B cell (primary cell): Measurements from ENCODE around the gene RILPL2. TPM values are rescaled to one million over a fixed set of nuclear protein-coding genes. Genes with fewer than 3 reads are reported as not detected.
A peak's percentile ranks its signal among the peaks of the same experiment; 100 is the strongest.

ENCODE experiments used
- ATAC-seq: fragments of 200-7000 bp; cut with Tn5 transposase; one replicate; pipeline ENCODE4 v1.10.0; 2021; ENCODE audit warnings: low read depth, mild to moderate bottlenecking, moderate number of reproducible peaks, moderate library complexity
- CTCF ChIA-PET: fragments of 350-600 bp; sonication (Branson Sonifier 250); formaldehyde crosslinking; loops from one replicate; lab custom pipeline; 2021; ENCODE audit warnings: antibody characterized with exemption, inconsistent platforms; lab: Charles Lee
- POLR2A ChIA-PET: fragments of 350-600 bp; sonication (Branson Sonifier 250); formaldehyde crosslinking; loops from one replicate; lab custom pipeline; 2021; ENCODE audit warnings: antibody characterized with exemption; lab: Charles Lee
- DNase-seq: peaks from one replicate; pipeline ENCODE4 v3.0.0; 2013
- H2AFZ ChIP-seq: 2 replicates; pipeline ENCODE4 v1.6.1; 2012; ENCODE audit warnings: mild to moderate bottlenecking, low read depth, low read length; ENCODE audit not compliant: insufficient read depth, poor library complexity, severe bottlenecking
- H3K27ac ChIP-seq, 2 donors: 1 replicate in 1 of 2; 2 replicates in 1 of 2; pipeline ENCODE4 v1.5.1; 2012 to 2013; ENCODE audit warnings: low read length in 2 of 2, mild to moderate bottlenecking in 2 of 2, moderate library complexity in 1 of 2
- H3K27me3 ChIP-seq, 4 experiments: fragments of 200-600 bp in 1 of 4; sonication (generic) in 1 of 4; replicated peaks in 1 of 4; 1 replicate in 2 of 4; 2 replicates in 2 of 4; pipeline versions ENCODE4 v1.6.1 to v1.7.0; 2013 to 2016; ENCODE audit warnings: low read length in 3 of 4, mild to moderate bottlenecking in 2 of 4, mixed read lengths in 1 of 4, moderate library complexity in 1 of 4; ENCODE audit not compliant: insufficient read depth in 4 of 4, control insufficient read depth in 3 of 4; ENCODE audit errors: control extremely low read depth in 1 of 4
- H3K36me3 ChIP-seq, 2 experiments: replicated peaks in 1 of 2; 1 replicate in 1 of 2; 2 replicates in 1 of 2; pipeline versions ENCODE4 v1.6.1 to v1.7.1; 2013; ENCODE audit warnings: low read length in 1 of 2; ENCODE audit not compliant: insufficient read depth in 2 of 2, control insufficient read depth in 1 of 2; ENCODE audit errors: control extremely low read depth in 1 of 2, extremely low read depth in 1 of 2
- H3K4me1 ChIP-seq, 2 donors: fragments of 200-600 bp in 1 of 2; sonication (generic) in 1 of 2; 1 replicate in 1 of 2; 2 replicates in 1 of 2; pipeline versions ENCODE4 v1.5.1 to v1.6.1; 2013 to 2017; ENCODE audit warnings: low read length in 2 of 2; ENCODE audit not compliant: control insufficient read depth in 2 of 2, insufficient read depth in 2 of 2
- H3K4me2 ChIP-seq: replicated peaks from 2 replicates; pipeline ENCODE3; 2012; ENCODE audit warnings: mild to moderate bottlenecking, low read depth, low read length; ENCODE audit not compliant: poor library complexity, severe bottlenecking
- H3K4me3 ChIP-seq, 5 experiments: fragments of 200-600 bp in 1 of 5; sonication (generic) in 1 of 5; 1 replicate in 3 of 5; 2 replicates in 2 of 5; pipeline versions ENCODE4 v1.5.1 to v1.7.0; 2011 to 2016; ENCODE audit warnings: low read length in 4 of 5, mild to moderate bottlenecking in 4 of 5, low read depth in 2 of 5, control low read depth in 1 of 5, moderate library complexity in 1 of 5; ENCODE audit not compliant: insufficient read depth in 1 of 5; ENCODE audit errors: control extremely low read depth in 1 of 5, extremely low read depth in 1 of 5
- H3K79me2 ChIP-seq: fragments of 200-600 bp; sonication (generic); one replicate; pipeline ENCODE4 v1.6.0; 2016; ENCODE audit warnings: low read length; ENCODE audit not compliant: control insufficient read depth, insufficient read depth
- H3K9ac ChIP-seq: fragments of 200-600 bp; sonication (generic); 2 replicates; pipeline ENCODE4 v1.6.1; 2017; ENCODE audit warnings: mild to moderate bottlenecking, low read length, moderate library complexity
- H3K9me3 ChIP-seq, 3 donors: one replicate each; pipeline versions ENCODE4 v1.6.1 to v1.7.1; 2013; ENCODE audit warnings: low read length in 2 of 3; ENCODE audit not compliant: control insufficient read depth in 2 of 3, insufficient read depth in 1 of 3; ENCODE audit errors: control extremely low read depth in 1 of 3
- H4K20me1 ChIP-seq: 2 replicates; pipeline ENCODE4 v1.6.0; 2012; ENCODE audit warnings: mild to moderate bottlenecking, low read length; ENCODE audit not compliant: insufficient read depth, control insufficient read depth, poor library complexity, severe bottlenecking
- H3K27ac Mint-ChIP-seq: one replicate; pipeline ENCODE4 v1.8.0; 2021; ENCODE audit warnings: mixed read lengths
- H3K27me3 Mint-ChIP-seq: one replicate; pipeline ENCODE4 v1.8.0; 2021; ENCODE audit warnings: mixed read lengths
- H3K4me1 Mint-ChIP-seq: one replicate; pipeline ENCODE4 v1.8.0; 2021; ENCODE audit warnings: mixed read lengths
- H3K4me3 Mint-ChIP-seq: one replicate; pipeline ENCODE4 v1.8.0; 2021; ENCODE audit warnings: mixed read lengths
- H3K9me3 Mint-ChIP-seq: one replicate; pipeline ENCODE4 v1.8.0; 2022; ENCODE audit warnings: mixed read lengths; ENCODE audit not compliant: insufficient read depth
- CTCF ChIP-seq: fragments of 200-600 bp; IDR thresholded peaks from one replicate; pipeline ENCODE4 v1.8.0; 2022; ENCODE audit warnings: antibody characterized with exemption, mild to moderate bottlenecking
- EZH2 ChIP-seq: IDR thresholded peaks from 2 replicates; pipeline ENCODE4 v1.6.1; 2012; ENCODE audit warnings: borderline replicate concordance, low read depth, mild to moderate bottlenecking, moderate library complexity, low read length; ENCODE audit not compliant: insufficient read depth, poor library complexity, severe bottlenecking
- WGBS: methylation state at CpG from one replicate; pipeline ENCODE4 v1.1.5; 2013; ENCODE audit warnings: missing lambda C conversion rate; ENCODE audit not compliant: insufficient coverage; 5-methylcytosine and 5-hydroxymethylcytosine counted together
- intact Hi-C: fragments of 100-400 bp; cut with micrococcal nuclease; formaldehyde crosslinking; loops from one replicate; pipeline ENCODE4 v1.10.0; 2022
- polyA plus RNA-seq: library from polyadenylated mRNA; depleted of rRNA; stranded (reverse); fragments of >200 nt; gene quantifications from 2 replicates; pipeline ENCODE4 v1.2.3, GENCODE V29; 2012
- total RNA-seq, 2 donors: library from RNA; stranded (reverse); fragments of 120-200 nt in 1 of 2; gene quantifications; 1 replicate in 1 of 2; 2 replicates in 1 of 2; pipeline versions ENCODE4 v1.2.3 to v1.2.4, GENCODE V29; 2013 to 2022

RILPL2 gene
- total and polyA plus RNA-seq, 2 donors (not counting 1 experiment from before 2014, with no cell fraction given): 4.0 to 12.6 TPM

- peaks cover 45% of the 10 kb centered on the region for H3K79me2 ChIP-seq
- intact Hi-C loops: loop anchor here (1.0 to 5.0 kb wide), 4 partner anchors 24 to 213 kb away; partner anchors contain the start of gene DDX55
- no peaks in the 10 kb centered on the region for H3K27me3 ChIP-seq
- H3K9me3 ChIP-seq: no peaks in the 10 kb centered on the region
- H3K36me3 ChIP-seq: peaks cover 3 to 22% of the 10 kb centered on the region in 2 experiments
- peaks cover 22 to 33% of the 10 kb centered on the region in 2 donors for H3K4me1 ChIP-seq
- H4K20me1 ChIP-seq: peaks cover 6% of the 10 kb centered on the region
- Mint-ChIP-seq H3K4me1 (peaks cover 32% of the 10 kb centered on the region), H3K27me3 (no peaks in the 10 kb centered on the region), H3K9me3 (no peaks in the 10 kb centered on the region), H3K27ac (no peak overlapping the region), H3K4me3 (no peak overlapping the region)
- peak overlapping the region; percentile 81 for H2AFZ ChIP-seq
- TF ChIP-seq EZH2 (no peak), CTCF (no peak)
- peak overlapping the region; percentile 67 for H3K9ac ChIP-seq
- DNase-seq (no peak), ATAC-seq (no peak)
- CTCF ChIA-PET: interaction anchor here (1.2 to 1.9 kb wide), 2 partner anchors 23 to 38 kb away, joined by 3 to 17 read pairs; partner anchors contain the start of gene SBNO1
- peak overlapping the region in 3 of 5 experiments; percentile 59 to 78 (median 63) for H3K4me3 ChIP-seq
- peak overlapping the region; percentile 94 for H3K4me2 ChIP-seq
- under 1% methylated on average over 89 of the region's 102 CpGs for WGBS
- POLR2A ChIA-PET: interaction anchor here (0.5 to 3.1 kb wide), 3 partner anchors 24 to 553 kb away, joined by 4 to 14 read pairs (median 4); partner anchors contain the start of genes HIP1R, SBNO1 and SNRNP35
- H3K27ac ChIP-seq: no peak overlapping the region
These were observed 47.4 kb downstream of the RILPL2 start for GRCh38 chr12:123388951-123389559.
